OCI-LY7 (cell line): Measurements from ENCODE around the gene GSN.

Experiments
- EZH2phosphoT487 ChIP-seq: fragments of 200-600 bp; sonication (generic); IDR thresholded peaks from 2 replicates; pipeline ENCODE4 v1.6.1; 2018; ENCODE audit warnings: low read depth, borderline replicate concordance, mild to moderate bottlenecking, mixed run types, antibody characterized with exemption, low read length, moderate library complexity, mixed read lengths
- TF ChIP-seq, protein P1 (sequence below): fragments of 200-600 bp; sonication (generic); conservative IDR thresholded peaks from 2 replicates; pipeline ENCODE4 v1.5.1; 2014; ENCODE audit warnings: mild to moderate bottlenecking, antibody characterized with exemption, low read length, moderate library complexity, mixed read lengths

DNA sequence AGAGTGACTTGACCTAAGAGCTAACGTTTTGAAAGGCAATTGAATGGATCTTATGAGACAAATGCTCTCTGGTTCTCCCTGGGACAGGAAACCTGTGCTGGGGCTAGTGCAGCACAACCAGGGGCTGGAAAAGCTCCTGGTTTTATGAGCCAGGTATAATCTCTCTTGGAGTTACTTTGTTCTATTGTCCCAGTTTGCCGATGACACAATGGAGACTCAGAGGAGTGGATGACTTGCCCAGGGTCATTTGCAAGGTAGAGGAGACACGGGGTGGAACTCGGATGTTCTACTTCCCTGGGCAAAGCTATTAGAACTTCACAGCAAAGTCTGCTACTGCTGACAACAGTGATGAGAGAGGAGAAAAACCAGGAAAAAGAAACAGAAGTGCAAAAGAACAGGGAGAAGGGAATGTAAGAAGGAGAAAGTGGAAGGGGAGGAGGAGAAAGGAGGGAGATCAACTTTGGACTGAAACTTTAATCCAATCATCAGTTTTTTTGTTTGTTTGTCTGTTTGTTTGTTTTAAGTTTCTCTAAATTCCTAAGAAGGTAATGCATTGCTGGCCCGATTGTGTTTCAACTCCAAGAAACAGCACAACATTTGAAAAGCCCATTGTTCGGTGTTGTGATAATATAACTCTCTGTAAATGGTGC lies 7.4 kb upstream of the GSN start:
- TF ChIP-seq, protein P1, sequence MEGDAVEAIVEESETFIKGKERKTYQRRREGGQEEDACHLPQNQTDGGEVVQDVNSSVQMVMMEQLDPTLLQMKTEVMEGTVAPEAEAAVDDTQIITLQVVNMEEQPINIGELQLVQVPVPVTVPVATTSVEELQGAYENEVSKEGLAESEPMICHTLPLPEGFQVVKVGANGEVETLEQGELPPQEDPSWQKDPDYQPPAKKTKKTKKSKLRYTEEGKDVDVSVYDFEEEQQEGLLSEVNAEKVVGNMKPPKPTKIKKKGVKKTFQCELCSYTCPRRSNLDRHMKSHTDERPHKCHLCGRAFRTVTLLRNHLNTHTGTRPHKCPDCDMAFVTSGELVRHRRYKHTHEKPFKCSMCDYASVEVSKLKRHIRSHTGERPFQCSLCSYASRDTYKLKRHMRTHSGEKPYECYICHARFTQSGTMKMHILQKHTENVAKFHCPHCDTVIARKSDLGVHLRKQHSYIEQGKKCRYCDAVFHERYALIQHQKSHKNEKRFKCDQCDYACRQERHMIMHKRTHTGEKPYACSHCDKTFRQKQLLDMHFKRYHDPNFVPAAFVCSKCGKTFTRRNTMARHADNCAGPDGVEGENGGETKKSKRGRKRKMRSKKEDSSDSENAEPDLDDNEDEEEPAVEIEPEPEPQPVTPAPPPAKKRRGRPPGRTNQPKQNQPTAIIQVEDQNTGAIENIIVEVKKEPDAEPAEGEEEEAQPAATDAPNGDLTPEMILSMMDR: no peak
- TF ChIP-seq EZH2phosphoT487: no peak
